WERI-Rb-1 (cell line): ENCODE data around the gene COMMD4.

ENCODE experiments used
- DNase-seq: peaks from one replicate; pipeline ENCODE4 v3.0.0-alpha.2; 2020
- H3K27ac ChIP-seq: fragments of 250-450 bp; sonication (Bioruptor Pico); 2 replicates; pipeline ENCODE4 v1.5.1; 2020; ENCODE audit warnings: mild to moderate bottlenecking, moderate library complexity
- H3K27me3 ChIP-seq: fragments of 250-450 bp; sonication (Bioruptor Pico); 2 replicates; pipeline ENCODE4 v1.5.1; 2021; ENCODE audit warnings: mild to moderate bottlenecking, low read depth, moderate library complexity; ENCODE audit not compliant: insufficient read depth, severe bottlenecking
- H3K36me3 ChIP-seq: fragments of 250-450 bp; sonication (Bioruptor Pico); 2 replicates; pipeline ENCODE4 v1.5.1; 2020; ENCODE audit warnings: mild to moderate bottlenecking, moderate library complexity
- H3K4me3 ChIP-seq: 2 replicates; pipeline ENCODE4 v1.5.1; 2011; ENCODE audit warnings: low read depth, mild to moderate bottlenecking, control low read depth, low read length
- H3K9me3 ChIP-seq: fragments of 250-450 bp; sonication (Bioruptor Pico); 2 replicates; pipeline ENCODE4 v1.5.1; 2021; ENCODE audit warnings: mild to moderate bottlenecking, moderate library complexity; ENCODE audit not compliant: severe bottlenecking
- TF ChIP-seq, protein P1 (sequence below): IDR thresholded peaks from 2 replicates; pipeline ENCODE4 v1.5.1; 2011; ENCODE audit warnings: low read depth, mild to moderate bottlenecking, control low read depth, inconsistent platforms, low read length

The COMMD4 gene

DNA sequence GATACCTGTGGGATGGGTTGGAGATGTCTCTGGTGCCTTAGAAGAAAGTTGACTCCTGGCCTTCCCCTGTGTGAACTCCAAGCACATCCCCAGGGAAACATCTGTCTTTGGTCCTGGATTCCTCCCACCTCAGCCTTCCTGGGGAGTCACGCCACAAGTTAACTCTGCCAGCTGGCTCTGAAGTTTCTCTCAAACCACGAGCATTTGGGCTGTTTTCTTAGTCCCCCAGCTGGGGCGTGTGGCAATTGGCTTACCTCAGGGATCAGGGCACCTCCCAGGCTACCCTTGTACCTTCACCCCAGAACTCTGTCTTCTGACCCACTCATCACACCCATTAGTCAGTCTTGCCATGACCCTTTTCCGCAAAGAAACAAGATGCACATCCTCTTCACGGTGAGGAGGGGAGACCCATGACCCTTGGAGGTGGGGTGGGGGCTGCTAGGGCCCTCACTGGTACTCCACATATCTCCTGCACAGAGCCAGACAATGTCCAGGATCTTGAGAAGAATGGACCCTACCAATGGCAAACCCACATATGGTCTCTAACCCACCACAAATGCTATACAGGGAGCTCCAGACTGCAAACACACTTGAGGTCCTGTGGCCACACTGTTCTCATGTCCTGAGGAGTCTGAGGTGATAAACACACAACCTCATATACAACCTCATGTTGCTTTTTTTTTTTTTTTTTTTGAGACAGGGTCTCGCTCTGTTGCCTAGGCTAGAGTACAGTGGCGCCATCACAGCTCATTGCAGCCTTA is 14.9 kb downstream of the COMMD4 start:
- no peak for DNase-seq
- Histone ChIP-seq H3K27ac (no peak overlapping the region), H3K4me3 (no peak overlapping the region), H3K36me3 (no peaks in the 10 kb centered on the region; the same call in 1 of the 2 replicates), H3K27me3 (no peaks in the 10 kb centered on the region), H3K9me3 (no peaks in the 10 kb centered on the region)
- TF ChIP-seq, protein P1, sequence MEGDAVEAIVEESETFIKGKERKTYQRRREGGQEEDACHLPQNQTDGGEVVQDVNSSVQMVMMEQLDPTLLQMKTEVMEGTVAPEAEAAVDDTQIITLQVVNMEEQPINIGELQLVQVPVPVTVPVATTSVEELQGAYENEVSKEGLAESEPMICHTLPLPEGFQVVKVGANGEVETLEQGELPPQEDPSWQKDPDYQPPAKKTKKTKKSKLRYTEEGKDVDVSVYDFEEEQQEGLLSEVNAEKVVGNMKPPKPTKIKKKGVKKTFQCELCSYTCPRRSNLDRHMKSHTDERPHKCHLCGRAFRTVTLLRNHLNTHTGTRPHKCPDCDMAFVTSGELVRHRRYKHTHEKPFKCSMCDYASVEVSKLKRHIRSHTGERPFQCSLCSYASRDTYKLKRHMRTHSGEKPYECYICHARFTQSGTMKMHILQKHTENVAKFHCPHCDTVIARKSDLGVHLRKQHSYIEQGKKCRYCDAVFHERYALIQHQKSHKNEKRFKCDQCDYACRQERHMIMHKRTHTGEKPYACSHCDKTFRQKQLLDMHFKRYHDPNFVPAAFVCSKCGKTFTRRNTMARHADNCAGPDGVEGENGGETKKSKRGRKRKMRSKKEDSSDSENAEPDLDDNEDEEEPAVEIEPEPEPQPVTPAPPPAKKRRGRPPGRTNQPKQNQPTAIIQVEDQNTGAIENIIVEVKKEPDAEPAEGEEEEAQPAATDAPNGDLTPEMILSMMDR = no peak

DNA sequence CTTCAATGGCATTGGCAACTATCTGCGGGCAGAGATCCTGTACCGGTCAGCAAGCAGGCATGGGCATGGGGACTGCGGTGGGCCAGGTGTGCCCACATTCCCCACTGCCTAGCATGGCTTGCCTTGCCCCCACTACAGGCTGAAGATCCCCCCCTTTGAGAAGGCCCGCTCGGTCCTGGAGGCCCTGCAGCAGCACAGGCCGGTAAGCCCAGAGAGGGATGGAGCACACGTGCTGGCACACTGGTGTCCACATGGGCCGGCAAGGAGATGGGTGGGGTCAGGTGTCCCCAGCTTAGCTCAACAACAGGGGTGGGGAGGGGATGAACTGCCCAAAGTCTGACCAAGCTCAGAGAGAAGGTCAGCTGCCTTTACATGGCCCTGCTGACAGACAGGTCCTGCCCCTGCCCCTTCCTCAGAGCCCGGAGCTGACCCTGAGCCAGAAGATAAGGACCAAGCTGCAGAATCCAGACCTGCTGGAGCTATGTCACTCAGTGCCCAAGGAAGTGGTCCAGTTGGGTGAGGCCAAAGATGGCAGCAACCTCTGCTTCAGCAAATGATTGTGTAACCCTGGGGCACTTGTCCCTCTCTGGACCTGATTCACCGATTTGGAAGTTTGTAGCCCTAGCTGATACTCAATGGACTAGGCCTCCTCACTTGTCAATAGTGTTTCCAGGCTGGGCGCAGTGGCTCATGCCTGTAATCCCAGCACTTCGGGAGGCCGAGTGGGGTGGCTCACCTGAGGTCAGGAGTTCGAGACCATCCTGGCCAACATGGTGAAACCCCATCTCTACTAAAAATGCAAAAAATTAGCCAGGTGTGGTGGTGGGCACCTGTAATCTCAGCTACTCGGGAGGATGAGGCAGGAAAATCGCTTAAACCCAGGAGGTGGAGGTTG is 16.6 kb downstream of the COMMD4 start:
- no peaks in the 10 kb centered on the region; the same call in 1 of the 2 replicates for H3K36me3 ChIP-seq
- TF ChIP-seq, protein P1 = no peak
- DNase-seq = no peak
- no peaks in the 10 kb centered on the region for H3K9me3 ChIP-seq
- no peaks in the 10 kb centered on the region for H3K27me3 ChIP-seq
- H3K4me3 ChIP-seq = no peak overlapping the region
- H3K27ac ChIP-seq = no peak overlapping the region

DNA sequence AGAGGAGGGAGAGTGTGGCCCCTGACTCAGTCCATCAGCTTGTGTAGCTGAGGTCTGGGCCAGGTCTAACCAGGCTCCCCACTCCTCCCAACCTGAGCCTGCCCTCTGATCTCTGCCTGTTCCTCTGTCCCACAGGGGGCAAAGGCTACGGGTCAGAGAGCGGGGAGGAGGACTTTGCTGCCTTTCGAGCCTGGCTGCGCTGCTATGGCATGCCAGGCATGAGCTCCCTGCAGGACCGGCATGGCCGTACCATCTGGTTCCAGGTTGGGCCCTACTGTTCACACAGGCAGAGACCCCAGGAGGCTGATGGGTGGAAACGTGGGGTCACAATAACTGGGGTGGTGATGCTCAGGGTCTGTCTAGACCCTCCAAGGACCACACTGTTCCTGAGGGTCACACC is 17.7 kb downstream of the COMMD4 start:
- TF ChIP-seq, protein P1 = no peak
- DNase-seq = no peak
- no peaks in the 10 kb centered on the region for H3K27me3 ChIP-seq
- H3K9me3 ChIP-seq = no peaks in the 10 kb centered on the region
- no peak overlapping the region for H3K4me3 ChIP-seq
- no peak overlapping the region for H3K27ac ChIP-seq
- H3K36me3 ChIP-seq = peaks cover 5% of the 10 kb centered on the region; the same call in 1 of the 2 replicates

DNA sequence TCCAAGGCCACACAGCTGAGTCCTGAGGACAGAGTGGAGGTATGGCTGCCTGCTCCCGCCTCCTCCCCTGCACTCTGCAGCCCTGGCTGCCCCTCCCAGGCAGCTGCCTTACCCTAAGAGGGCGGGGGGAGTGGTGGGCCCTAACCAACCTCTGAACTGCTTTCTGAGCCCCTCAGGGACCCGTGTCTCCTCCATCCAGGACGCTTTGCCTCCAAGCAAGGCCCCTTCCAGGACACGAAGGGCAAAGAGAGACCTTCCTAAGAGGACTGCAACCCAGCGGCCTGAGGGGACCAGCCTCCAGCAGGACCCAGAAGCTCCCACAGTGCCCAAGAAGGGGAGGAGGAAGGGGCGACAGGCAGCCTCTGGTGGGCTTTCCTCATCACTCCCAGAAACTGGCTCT is 18.6 kb downstream of the COMMD4 start:
- peaks cover 5% of the 10 kb centered on the region; the same call in 1 of the 2 replicates for H3K36me3 ChIP-seq
- TF ChIP-seq, protein P1 = no peak
- no peaks in the 10 kb centered on the region for H3K9me3 ChIP-seq
- no peaks in the 10 kb centered on the region for H3K27me3 ChIP-seq
- no peak for DNase-seq
- H3K27ac ChIP-seq = no peak overlapping the region
- no peak overlapping the region for H3K4me3 ChIP-seq

DNA sequence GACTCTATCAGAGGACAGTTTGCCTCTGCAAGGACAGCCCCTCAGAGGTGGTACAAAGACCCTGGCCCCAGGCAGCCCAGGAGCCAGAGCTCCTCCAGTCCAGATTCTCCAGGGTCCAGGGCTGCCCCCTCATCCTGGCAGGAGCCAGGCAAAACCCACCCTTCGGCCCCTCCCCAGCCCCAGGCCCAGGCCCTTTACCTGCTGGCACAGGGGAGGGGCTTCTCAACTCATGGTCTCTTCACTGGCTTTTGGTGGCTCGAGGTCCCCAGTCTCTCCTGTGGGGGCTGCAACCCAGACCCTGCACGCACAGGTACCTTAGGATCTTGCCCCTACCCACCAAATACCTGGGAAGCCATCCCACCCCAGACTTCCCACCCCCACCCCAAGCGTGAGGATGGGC is 19.5 kb downstream of the COMMD4 start:
- no peak overlapping the region for H3K27ac ChIP-seq
- H3K9me3 ChIP-seq = no peaks in the 10 kb centered on the region
- no peak overlapping the region for H3K4me3 ChIP-seq
- peaks cover 5% of the 10 kb centered on the region; the same call in 1 of the 2 replicates for H3K36me3 ChIP-seq
- DNase-seq = no peak
- H3K27me3 ChIP-seq = no peaks in the 10 kb centered on the region
- TF ChIP-seq, protein P1 = no peak
